ENCODE results near the gene SPOCD1.
A peak's percentile ranks its signal among the peaks of the same experiment; 100 is the strongest.

SPOCD1 gene

GRCh38 chr1:31765041-31765467, 50.8 kb downstream of the SPOCD1 start:
- H3K27ac Mint-ChIP-seq: no peak overlapping the region
- H3K4me3 Mint-ChIP-seq: peak overlapping the region; percentile 62
- DNase-seq (ENCODE audit: low spot score in 2 of 2): no peak
- ATAC-seq: no peak
- peaks cover 39% of the 10 kb centered on the region for H3K4me1 Mint-ChIP-seq
- H3K36me3 Mint-ChIP-seq: no peaks in the 10 kb centered on the region
- no peaks in the 10 kb centered on the region for H3K9me3 Mint-ChIP-seq

GRCh38 chr1:31764312-31765040, 51.3 kb downstream of the SPOCD1 start, which contains the start of gene ADGRB2:
Gene ADGRB2 (minus strand): TSS chr1:31764340. CDS start chr1:31757221, 7,119 bp downstream.
- H3K4me3 Mint-ChIP-seq: peak within 1 kb of the TSS; percentile 79
- DNase-seq (ENCODE audit: low spot score in 2 of 2) (no peak), ATAC-seq (no peak)
- H3K9me3 Mint-ChIP-seq: no peaks in the 10 kb centered on the region
- no peaks in the 10 kb centered on the region for H3K36me3 Mint-ChIP-seq
- H3K27ac Mint-ChIP-seq: no peak within 1 kb of the TSS
- peaks cover 39% of the 10 kb centered on the region for H3K4me1 Mint-ChIP-seq

GRCh38 chr1:31763671-31764311, 52.0 kb downstream of the SPOCD1 start:
- peak overlapping the region; percentile 79 for H3K4me3 Mint-ChIP-seq
- H3K9me3 Mint-ChIP-seq: no peaks in the 10 kb centered on the region
- no peak for DNase-seq (ENCODE audit: low spot score in 2 of 2)
- peak; percentile 11 for ATAC-seq
- H3K4me1 Mint-ChIP-seq: peaks cover 37% of the 10 kb centered on the region
- H3K36me3 Mint-ChIP-seq: no peaks in the 10 kb centered on the region
- H3K27ac Mint-ChIP-seq: no peak overlapping the region

- Mint-ChIP-seq H3K27ac (no peak overlapping the region), H3K36me3 (no peaks in the 10 kb centered on the region), H3K4me3 (peak overlapping the region; percentile 79), H3K9me3 (no peaks in the 10 kb centered on the region), H3K4me1 (peaks cover 31% of the 10 kb centered on the region)
- ATAC-seq: peak; percentile 64
- peak; percentile 65 to 82 for DNase-seq (ENCODE audit: low spot score in 2 of 2)
Observed at GRCh38 chr1:31762726-31763670, 52.8 kb downstream of the SPOCD1 start.

GRCh38 chr1:31762323-31762722, 53.5 kb downstream of the SPOCD1 start:
- DNase-seq (ENCODE audit: low spot score in 2 of 2) (no peak), ATAC-seq (no peak)
- no peaks in the 10 kb centered on the region for H3K9me3 Mint-ChIP-seq
- peak overlapping the region; percentile 79 for H3K4me3 Mint-ChIP-seq
- no peak overlapping the region for H3K27ac Mint-ChIP-seq
- H3K4me1 Mint-ChIP-seq: peaks cover 31% of the 10 kb centered on the region
- H3K36me3 Mint-ChIP-seq: no peaks in the 10 kb centered on the region

GRCh38 chr1:31761883-31762282, 53.9 kb downstream of the SPOCD1 start:
- H3K9me3 Mint-ChIP-seq: no peaks in the 10 kb centered on the region
- H3K4me1 Mint-ChIP-seq: peaks cover 31% of the 10 kb centered on the region
- DNase-seq (ENCODE audit: low spot score in 2 of 2) (no peak), ATAC-seq (no peak)
- peak overlapping the region; percentile 79 for H3K4me3 Mint-ChIP-seq
- no peak overlapping the region for H3K27ac Mint-ChIP-seq
- no peaks in the 10 kb centered on the region for H3K36me3 Mint-ChIP-seq

GRCh38 chr1:31760471-31761470, 55.1 kb downstream of the SPOCD1 start:
- H3K4me3 Mint-ChIP-seq: peak overlapping the region; percentile 79
- peak; percentile 55 for ATAC-seq
- DNase-seq (ENCODE audit: low spot score in 2 of 2): peak in 1 of 2 donors; percentile 65
- H3K9me3 Mint-ChIP-seq: no peaks in the 10 kb centered on the region
- H3K27ac Mint-ChIP-seq: peak overlapping the region; percentile 37
- peaks cover 31% of the 10 kb centered on the region for H3K4me1 Mint-ChIP-seq
- H3K36me3 Mint-ChIP-seq: no peaks in the 10 kb centered on the region

- DNase-seq (ENCODE audit: low spot score in 2 of 2) (no peak), ATAC-seq (no peak)
- Mint-ChIP-seq H3K27ac (peak overlapping the region; percentile 37), H3K36me3 (no peaks in the 10 kb centered on the region), H3K4me1 (peaks cover 31% of the 10 kb centered on the region), H3K4me3 (peak overlapping the region; percentile 79), H3K9me3 (no peaks in the 10 kb centered on the region)
Observed at GRCh38 chr1:31759298-31760023, 56.4 kb downstream of the SPOCD1 start.

GRCh38 chr1:31758823-31759222, 57.0 kb downstream of the SPOCD1 start:
- Mint-ChIP-seq H3K36me3 (no peaks in the 10 kb centered on the region), H3K4me3 (no peak overlapping the region), H3K4me1 (peaks cover 31% of the 10 kb centered on the region), H3K9me3 (no peaks in the 10 kb centered on the region), H3K27ac (no peak overlapping the region)
- no peak for ATAC-seq
- no peak for DNase-seq (ENCODE audit: low spot score in 2 of 2)

GRCh38 chr1:31757989-31758388, 57.8 kb downstream of the SPOCD1 start:
- no peak overlapping the region for H3K4me3 Mint-ChIP-seq
- H3K4me1 Mint-ChIP-seq: peaks cover 25% of the 10 kb centered on the region
- DNase-seq (ENCODE audit: low spot score in 2 of 2) (no peak), ATAC-seq (no peak)
- no peaks in the 10 kb centered on the region for H3K9me3 Mint-ChIP-seq
- no peaks in the 10 kb centered on the region for H3K36me3 Mint-ChIP-seq
- peak overlapping the region; percentile 26 for H3K27ac Mint-ChIP-seq

- no peak overlapping the region for H3K4me3 Mint-ChIP-seq
- H3K4me1 Mint-ChIP-seq: peaks cover 29% of the 10 kb centered on the region
- no peaks in the 10 kb centered on the region for H3K9me3 Mint-ChIP-seq
- H3K27ac Mint-ChIP-seq: no peak overlapping the region
- ATAC-seq (no peak), DNase-seq (ENCODE audit: low spot score in 2 of 2) (no peak)
- no peaks in the 10 kb centered on the region for H3K36me3 Mint-ChIP-seq
Observed at GRCh38 chr1:31757204-31757679, 58.6 kb downstream of the SPOCD1 start.

- Mint-ChIP-seq H3K4me1 (peaks cover 30% of the 10 kb centered on the region), H3K4me3 (no peak overlapping the region), H3K9me3 (no peaks in the 10 kb centered on the region), H3K36me3 (no peaks in the 10 kb centered on the region), H3K27ac (no peak overlapping the region)
- ATAC-seq (no peak), DNase-seq (ENCODE audit: low spot score in 2 of 2) (no peak)
Observed at GRCh38 chr1:31756578-31756977, 59.2 kb downstream of the SPOCD1 start.

- no peaks in the 10 kb centered on the region for H3K36me3 Mint-ChIP-seq
- H3K9me3 Mint-ChIP-seq: no peaks in the 10 kb centered on the region
- H3K4me3 Mint-ChIP-seq: no peak overlapping the region
- DNase-seq (ENCODE audit: low spot score in 2 of 2): no peak
- peaks cover 31% of the 10 kb centered on the region for H3K4me1 Mint-ChIP-seq
- no peak overlapping the region for H3K27ac Mint-ChIP-seq
- ATAC-seq: no peak
Observed at GRCh38 chr1:31755850-31756492, 59.9 kb downstream of the SPOCD1 start.
